Hepatocyte (in vitro differentiated cells): ENCODE data around the gene CLP1.

Experiments
- CTCF ChIP-seq: fragments of 200-600 bp; sonication (generic); IDR thresholded peaks from 2 replicates; pipeline ENCODE4 v1.5.1; 2016; ENCODE audit warnings: antibody characterized with exemption, mild to moderate bottlenecking; ENCODE audit not compliant: poor library complexity
- EZH2 ChIP-seq: fragments of 200-600 bp; sonication (generic); IDR thresholded peaks from 2 replicates; pipeline ENCODE4 v1.6.1; 2016; ENCODE audit warnings: antibody characterized with exemption, mild to moderate bottlenecking, borderline replicate concordance
- EZH2phosphoT487 ChIP-seq: fragments of 200-600 bp; sonication (generic); IDR thresholded peaks from one replicate; pipeline ENCODE4 v1.6.1; 2018; ENCODE audit warnings: antibody characterized with exemption, mild to moderate bottlenecking, low read depth, moderate library complexity; ENCODE audit not compliant: unreplicated experiment, severe bottlenecking

- TF ChIP-seq CTCF (no peak), EZH2phosphoT487 (no peak), EZH2 (no peak)
These were observed 42.3 kb downstream of the CLP1 start for GRCh38 chr11:57699813-57700212.
